WERI-Rb-1 (cell line): ENCODE data around the gene ARHGEF17.

ENCODE experiments used
- DNase-seq: peaks from one replicate; pipeline ENCODE4 v3.0.0-alpha.2; 2020
- H3K27ac ChIP-seq: fragments of 250-450 bp; sonication (Bioruptor Pico); 2 replicates; pipeline ENCODE4 v1.5.1; 2020; ENCODE audit warnings: mild to moderate bottlenecking, moderate library complexity
- H3K27me3 ChIP-seq: fragments of 250-450 bp; sonication (Bioruptor Pico); 2 replicates; pipeline ENCODE4 v1.5.1; 2021; ENCODE audit warnings: mild to moderate bottlenecking, low read depth, moderate library complexity; ENCODE audit not compliant: insufficient read depth, severe bottlenecking
- H3K36me3 ChIP-seq: fragments of 250-450 bp; sonication (Bioruptor Pico); 2 replicates; pipeline ENCODE4 v1.5.1; 2020; ENCODE audit warnings: mild to moderate bottlenecking, moderate library complexity
- H3K4me3 ChIP-seq: 2 replicates; pipeline ENCODE4 v1.5.1; 2011; ENCODE audit warnings: low read depth, mild to moderate bottlenecking, control low read depth, low read length
- H3K9me3 ChIP-seq: fragments of 250-450 bp; sonication (Bioruptor Pico); 2 replicates; pipeline ENCODE4 v1.5.1; 2021; ENCODE audit warnings: mild to moderate bottlenecking, moderate library complexity; ENCODE audit not compliant: severe bottlenecking
- TF ChIP-seq, protein P1 (sequence below): IDR thresholded peaks from 2 replicates; pipeline ENCODE4 v1.5.1; 2011; ENCODE audit warnings: low read depth, mild to moderate bottlenecking, control low read depth, inconsistent platforms, low read length

The ARHGEF17 gene

GRCh38 chr11:73331138-73331916, 23.3 kb downstream of the ARHGEF17 start:
- TF ChIP-seq, protein P1, sequence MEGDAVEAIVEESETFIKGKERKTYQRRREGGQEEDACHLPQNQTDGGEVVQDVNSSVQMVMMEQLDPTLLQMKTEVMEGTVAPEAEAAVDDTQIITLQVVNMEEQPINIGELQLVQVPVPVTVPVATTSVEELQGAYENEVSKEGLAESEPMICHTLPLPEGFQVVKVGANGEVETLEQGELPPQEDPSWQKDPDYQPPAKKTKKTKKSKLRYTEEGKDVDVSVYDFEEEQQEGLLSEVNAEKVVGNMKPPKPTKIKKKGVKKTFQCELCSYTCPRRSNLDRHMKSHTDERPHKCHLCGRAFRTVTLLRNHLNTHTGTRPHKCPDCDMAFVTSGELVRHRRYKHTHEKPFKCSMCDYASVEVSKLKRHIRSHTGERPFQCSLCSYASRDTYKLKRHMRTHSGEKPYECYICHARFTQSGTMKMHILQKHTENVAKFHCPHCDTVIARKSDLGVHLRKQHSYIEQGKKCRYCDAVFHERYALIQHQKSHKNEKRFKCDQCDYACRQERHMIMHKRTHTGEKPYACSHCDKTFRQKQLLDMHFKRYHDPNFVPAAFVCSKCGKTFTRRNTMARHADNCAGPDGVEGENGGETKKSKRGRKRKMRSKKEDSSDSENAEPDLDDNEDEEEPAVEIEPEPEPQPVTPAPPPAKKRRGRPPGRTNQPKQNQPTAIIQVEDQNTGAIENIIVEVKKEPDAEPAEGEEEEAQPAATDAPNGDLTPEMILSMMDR: no peak
- Histone ChIP-seq H3K36me3 (0 out of 2 replicates have a peak, but pooled peaks cover 2% of the 10 kb centered on the region), H3K27me3 (no peaks in the 10 kb centered on the region), H3K9me3 (no peaks in the 10 kb centered on the region), H3K27ac (peak overlapping the region; percentile 22; the same call in 1 of the 2 replicates), H3K4me3 (no peak overlapping the region)
- DNase-seq: no peak

DNA sequence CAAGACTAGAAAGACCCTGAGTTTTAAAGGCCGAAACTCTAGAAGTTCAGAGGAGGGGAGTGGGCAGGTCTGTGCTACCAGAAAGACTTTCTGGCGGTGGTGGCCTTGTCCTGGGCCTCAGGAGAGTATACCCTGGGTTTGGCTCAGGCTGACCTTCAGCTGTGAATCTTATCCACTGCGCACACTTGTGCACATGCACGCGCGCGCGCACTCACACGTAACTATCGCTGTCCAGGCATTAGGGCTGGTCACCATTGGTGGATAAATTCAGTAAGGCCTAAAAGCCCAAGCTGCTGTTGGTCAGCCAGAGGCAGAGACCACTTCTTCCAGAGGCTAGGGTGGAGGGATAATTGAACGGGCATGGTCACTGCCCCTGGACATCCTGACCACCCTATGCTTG, 25.1 kb downstream of the ARHGEF17 start:
- Histone ChIP-seq H3K4me3 (no peak overlapping the region), H3K9me3 (no peaks in the 10 kb centered on the region), H3K27me3 (no peaks in the 10 kb centered on the region), H3K36me3 (0 out of 2 replicates have a peak, but pooled peaks cover 2% of the 10 kb centered on the region), H3K27ac (no peak overlapping the region; the same call in 1 of the 2 replicates)
- DNase-seq: no peak
- TF ChIP-seq, protein P1: no peak

DNA sequence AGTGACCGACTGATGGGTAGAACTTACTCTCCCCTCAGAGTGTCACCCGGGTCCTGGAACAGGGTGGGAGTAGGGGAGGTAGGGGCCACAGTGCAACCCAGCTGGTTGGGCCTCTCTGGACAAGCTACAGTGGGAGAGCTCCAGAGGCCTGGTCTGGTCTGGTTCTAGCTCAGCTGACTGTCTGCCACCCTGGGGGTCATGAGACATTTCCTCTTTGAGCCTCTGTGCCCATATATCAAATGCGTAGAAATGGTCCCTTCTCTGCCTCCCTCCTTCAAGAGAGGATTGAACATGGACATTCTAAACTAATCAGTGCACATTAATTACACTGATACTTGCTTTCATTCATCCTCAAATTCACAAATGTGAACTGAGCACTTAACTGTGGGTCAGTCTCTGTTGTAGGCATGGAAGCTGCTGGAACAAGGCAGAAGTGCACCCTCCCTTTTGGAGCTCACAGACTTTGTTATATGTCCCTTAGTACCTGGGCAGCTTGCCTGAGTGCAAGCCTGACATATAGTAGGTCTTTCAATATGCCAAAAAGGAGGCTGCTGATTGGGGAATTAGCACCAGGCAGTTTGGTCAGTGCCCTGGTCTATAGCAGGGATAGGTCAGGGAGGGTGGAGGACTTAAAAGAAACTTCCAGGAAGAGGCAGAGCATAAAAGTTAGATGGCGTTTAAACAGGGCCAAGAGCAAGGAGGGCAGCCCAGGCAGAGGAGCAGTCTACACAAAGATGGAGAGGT, 25.7 kb downstream of the ARHGEF17 start:
- TF ChIP-seq, protein P1: no peak
- H3K4me3 ChIP-seq: no peak overlapping the region
- no peaks in the 10 kb centered on the region for H3K27me3 ChIP-seq

DNA sequence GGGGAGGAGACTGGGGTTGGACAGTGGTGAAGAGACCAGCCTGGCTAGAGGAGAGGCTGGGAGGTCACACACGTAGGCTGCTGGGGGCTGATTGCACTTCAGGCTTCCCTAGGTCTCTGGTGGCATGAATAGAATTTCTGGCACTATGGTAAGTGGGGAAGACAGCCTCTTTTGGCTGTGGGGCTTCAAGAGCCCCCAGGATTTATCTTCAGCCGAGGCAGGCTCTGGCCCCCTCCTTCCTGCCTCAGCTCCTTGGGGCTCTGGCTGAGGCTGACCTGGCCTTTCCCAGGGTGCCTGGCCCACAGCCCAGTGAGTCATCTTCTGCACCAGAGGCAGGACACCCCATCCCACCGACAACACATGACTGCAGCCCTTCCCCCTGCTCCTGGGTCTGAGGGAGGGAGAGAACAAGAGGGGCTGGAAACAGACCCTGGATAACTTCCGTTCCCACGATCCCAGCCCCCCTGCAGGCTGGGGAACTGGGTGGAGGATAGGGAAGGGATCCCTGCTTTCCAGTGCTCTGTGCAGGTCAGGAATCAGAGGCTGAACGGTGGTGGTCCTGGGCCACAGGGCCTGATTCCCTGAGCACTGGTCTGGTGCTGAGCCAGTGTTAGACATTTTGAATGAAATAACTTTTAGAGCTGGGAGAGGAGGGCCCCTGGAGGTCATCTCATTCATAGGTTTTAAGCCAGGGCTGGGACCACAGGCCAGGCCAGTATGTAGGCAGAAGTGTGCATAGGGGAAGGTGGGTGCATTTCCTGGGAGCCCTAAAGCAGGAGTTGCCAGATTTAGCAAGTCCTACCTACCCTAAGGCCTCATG, 26.5 kb downstream of the ARHGEF17 start:
- H3K27me3 ChIP-seq: no peaks in the 10 kb centered on the region
- 0 out of 2 replicates have a peak, but pooled peaks cover 2% of the 10 kb centered on the region for H3K36me3 ChIP-seq
- TF ChIP-seq, protein P1: no peak
- H3K27ac ChIP-seq: peak overlapping the region; percentile 62
- H3K9me3 ChIP-seq: no peaks in the 10 kb centered on the region
- no peak for DNase-seq
- H3K4me3 ChIP-seq: no peak overlapping the region

More for the DNA sequence above, 25.7 kb downstream of the ARHGEF17 start:
- no peaks in the 10 kb centered on the region for H3K9me3 ChIP-seq
- no peak for DNase-seq
- H3K36me3 ChIP-seq: 0 out of 2 replicates have a peak, but pooled peaks cover 2% of the 10 kb centered on the region
- peak overlapping the region; percentile 62 for H3K27ac ChIP-seq

GRCh38 chr11:73335204-73335923, 27.3 kb downstream of the ARHGEF17 start:
- Histone ChIP-seq H3K9me3 (no peaks in the 10 kb centered on the region), H3K4me3 (no peak overlapping the region), H3K27me3 (no peaks in the 10 kb centered on the region), H3K36me3 (peaks cover 5% of the 10 kb centered on the region; the same call in 1 of the 2 replicates), H3K27ac (peak overlapping the region; percentile 62)
- peak; percentile 87 for DNase-seq
- TF ChIP-seq, protein P1: peak; percentile 92
